HAP-1 (cell line): ENCODE data around the gene PDE4B.

Experiments used
- DNase-seq, 2 experiments: peaks; one replicate each; pipeline ENCODE4 v3.0.0-alpha.2; 2016 to 2020; ENCODE audit warnings: low spot score in 2 of 2
- H3K27me3 ChIP-seq: fragments of 250-450 bp; sonication (Bioruptor Pico); 2 replicates; pipeline ENCODE4 v1.5.1; 2020; ENCODE audit warnings: low read depth, mild to moderate bottlenecking, moderate library complexity
- H3K36me3 ChIP-seq: fragments of 250-450 bp; sonication (Bioruptor Pico); replicated peaks from 2 replicates; pipeline ENCODE4 v1.5.1; 2020; ENCODE audit warnings: mild to moderate bottlenecking
- H3K4me1 ChIP-seq: fragments of 250-450 bp; sonication (Bioruptor Pico); 2 replicates; pipeline ENCODE4 v1.5.1; 2020; ENCODE audit warnings: mild to moderate bottlenecking
- H3K4me3 ChIP-seq: fragments of 250-450 bp; sonication (Bioruptor Pico); 2 replicates; pipeline ENCODE4 v1.5.1; 2020; ENCODE audit warnings: mild to moderate bottlenecking, moderate library complexity
- H3K9me3 ChIP-seq: fragments of 250-450 bp; sonication (Bioruptor Pico); 2 replicates; pipeline ENCODE4 v1.5.1; 2020; ENCODE audit warnings: mild to moderate bottlenecking, moderate library complexity
- in situ Hi-C: fragments of 300-500 bp; cut with MboI; formaldehyde crosslinking; loops from 3 replicates; pipeline ENCODE4 v1.14.3; 2020; ENCODE audit warnings: low sequenced_read_pairs, inconsistent platforms, mixed read lengths

Gene PDE4B

DNA sequence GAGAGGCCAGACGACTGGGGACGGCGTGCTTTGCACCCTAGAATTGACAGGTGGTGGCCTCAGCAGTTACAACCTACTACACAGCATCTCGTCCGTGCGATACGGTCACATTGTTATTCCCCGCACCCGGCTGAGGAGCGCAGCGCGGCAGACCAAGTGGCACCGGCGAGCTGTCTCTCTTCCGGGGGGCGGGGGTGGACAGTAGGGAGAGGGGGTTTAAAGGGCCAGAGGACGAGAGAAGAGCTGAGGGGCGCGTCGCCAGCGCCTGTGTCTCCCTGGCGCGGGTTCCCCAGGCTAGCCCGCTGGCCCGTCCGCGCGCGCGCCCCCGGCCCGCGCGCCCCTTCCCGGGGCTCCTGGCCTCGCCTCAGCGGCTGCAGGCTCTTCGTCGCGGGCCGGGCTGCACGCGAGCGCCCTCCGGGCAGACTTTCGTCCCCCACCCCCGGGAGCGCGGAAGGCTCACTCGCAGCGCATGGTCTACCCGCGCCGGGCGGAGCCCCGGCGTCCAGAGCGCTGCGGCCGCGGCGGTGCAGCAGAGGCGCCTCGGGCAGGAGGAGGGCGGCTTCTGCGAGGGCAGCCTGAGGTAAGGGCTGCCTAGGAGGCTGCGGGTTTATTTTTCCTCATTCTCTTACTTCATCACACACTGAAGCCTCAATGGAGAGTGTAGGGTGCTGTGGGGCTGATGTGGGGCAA is at the start of gene PDE4B:
PDE4B (plus strand) TSS at position 227 of the 690 bp plus-strand sequence.
- Histone ChIP-seq H3K4me3 (no peak within 1 kb of the TSS), H3K9me3 (no peaks in the 10 kb centered on the region), H3K36me3 (no peaks in the 10 kb centered on the region), H3K27me3 (peaks cover 16% of the 10 kb centered on the region), H3K4me1 (no peaks in the 10 kb centered on the region)
- no peak for DNase-seq
- in situ Hi-C loops: no loop called here

DNA sequence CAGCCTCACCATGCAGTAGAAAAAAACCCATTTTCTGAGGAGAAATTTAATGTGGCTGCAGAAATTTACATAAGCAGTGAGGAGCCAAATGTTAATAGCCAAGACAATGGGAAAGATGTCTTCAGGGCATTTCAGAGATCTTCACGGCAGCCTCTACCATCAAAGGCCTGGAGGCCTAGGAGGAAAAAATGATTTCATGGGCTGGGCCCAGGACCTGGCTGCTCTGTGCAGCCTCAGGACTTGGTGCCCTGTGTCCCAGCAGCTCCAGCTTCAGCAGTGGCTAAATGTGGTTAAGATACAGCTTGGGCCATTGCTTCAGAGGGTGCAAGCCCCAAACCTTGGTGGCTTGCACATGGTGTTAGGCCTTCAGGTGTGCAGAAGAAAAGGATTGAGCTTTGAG is 48.0 kb upstream of the PDE4B start:
- in situ Hi-C loops: no loop called here
- H3K9me3 ChIP-seq: no peaks in the 10 kb centered on the region
- no peak overlapping the region for H3K4me3 ChIP-seq
- no peaks in the 10 kb centered on the region for H3K4me1 ChIP-seq
- DNase-seq: no peak
- H3K27me3 ChIP-seq: no peaks in the 10 kb centered on the region
- no peaks in the 10 kb centered on the region for H3K36me3 ChIP-seq

DNA sequence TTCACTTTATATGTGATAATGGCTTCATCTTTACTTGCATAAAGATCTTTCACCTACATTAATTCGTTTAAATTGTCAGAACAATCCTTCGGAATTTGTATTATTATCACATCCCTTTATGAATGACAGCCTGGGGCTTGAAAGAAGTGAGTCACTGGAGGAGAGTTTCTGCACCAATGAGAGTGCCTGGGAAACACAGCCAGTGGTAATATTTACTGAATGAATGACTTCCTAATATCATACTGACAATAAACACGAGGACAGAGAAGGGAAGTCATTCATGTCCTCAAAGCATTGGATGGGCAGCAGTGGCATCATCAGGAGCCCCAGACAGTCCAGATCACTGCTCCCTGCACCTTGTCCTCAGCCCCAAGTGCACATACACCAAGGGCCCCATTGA is 40.7 kb upstream of the PDE4B start:
- H3K4me3 ChIP-seq: no peak overlapping the region
- in situ Hi-C loops: no loop called here
- DNase-seq: no peak

DNA sequence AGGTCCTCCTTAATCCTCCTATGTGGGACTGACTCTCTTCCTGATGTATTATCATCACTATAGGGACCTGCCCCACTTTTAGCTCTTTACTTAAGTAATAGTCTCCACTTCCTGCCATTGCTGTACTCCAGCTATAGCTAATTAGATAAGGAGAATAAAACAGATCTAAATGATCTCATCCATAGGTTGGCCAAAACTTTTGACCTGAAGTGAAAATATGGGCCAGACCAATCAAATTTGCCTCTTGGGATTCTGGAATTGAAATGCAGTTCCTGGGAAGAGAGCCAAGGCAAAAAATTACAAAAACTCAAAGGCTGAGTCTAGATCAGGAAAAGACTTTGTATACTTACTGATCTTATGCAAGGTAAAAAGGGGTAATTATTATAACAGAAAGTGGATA is 36.1 kb upstream of the PDE4B start:
- Histone ChIP-seq H3K4me3 (no peak overlapping the region), H3K36me3 (no peaks in the 10 kb centered on the region), H3K9me3 (no peaks in the 10 kb centered on the region), H3K4me1 (no peaks in the 10 kb centered on the region), H3K27me3 (no peaks in the 10 kb centered on the region)
- no peak for DNase-seq
- in situ Hi-C loops: no loop called here

More for the DNA sequence above, 40.7 kb upstream of the PDE4B start:
- Histone ChIP-seq H3K9me3 (no peaks in the 10 kb centered on the region), H3K27me3 (no peaks in the 10 kb centered on the region), H3K4me1 (no peaks in the 10 kb centered on the region), H3K36me3 (no peaks in the 10 kb centered on the region)

DNA sequence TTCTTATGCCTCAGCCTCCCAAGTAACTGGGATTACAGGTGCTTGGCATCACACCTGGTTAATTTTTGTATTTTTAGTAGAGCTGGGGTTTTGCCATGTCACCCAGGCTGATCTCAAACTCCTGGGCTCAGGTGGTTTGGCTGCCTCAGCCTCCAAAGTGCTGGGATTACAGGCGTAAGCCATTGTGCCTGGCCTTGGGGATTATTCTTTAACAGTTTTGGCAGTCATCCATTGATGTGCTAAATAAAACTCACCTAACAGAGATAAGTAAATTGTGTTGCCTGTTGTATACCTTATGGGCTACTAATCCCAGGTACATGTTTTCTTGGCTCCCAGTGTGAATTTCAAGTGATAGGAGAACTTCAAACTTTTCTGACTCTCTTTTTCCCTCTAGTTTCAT is 35.2 kb upstream of the PDE4B start:
- no peak overlapping the region for H3K4me3 ChIP-seq
- H3K36me3 ChIP-seq: no peaks in the 10 kb centered on the region
- H3K9me3 ChIP-seq: no peaks in the 10 kb centered on the region
- no peaks in the 10 kb centered on the region for H3K4me1 ChIP-seq
- no peaks in the 10 kb centered on the region for H3K27me3 ChIP-seq
- DNase-seq: no peak
- in situ Hi-C loops: no loop called here

DNA sequence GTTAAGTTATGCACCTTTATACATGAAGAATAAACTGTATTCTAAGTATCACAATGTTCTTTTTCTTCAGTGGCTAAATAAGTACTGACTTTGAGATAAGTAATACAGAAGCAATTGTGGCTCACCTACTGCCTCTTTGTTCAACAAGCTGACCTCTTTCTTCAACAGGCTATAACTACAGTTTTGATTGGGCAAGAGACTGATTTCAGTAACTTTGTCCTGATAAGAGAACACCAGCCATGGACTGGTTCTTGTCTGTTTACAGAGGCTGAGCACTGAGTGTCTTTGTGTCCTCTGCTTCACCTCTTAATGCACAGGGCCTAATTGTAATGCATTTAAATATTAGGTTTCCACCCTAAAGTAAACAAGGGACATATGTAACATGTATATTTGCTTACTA is 34.6 kb upstream of the PDE4B start:
- Histone ChIP-seq H3K4me3 (no peak overlapping the region), H3K27me3 (no peaks in the 10 kb centered on the region), H3K9me3 (no peaks in the 10 kb centered on the region), H3K36me3 (no peaks in the 10 kb centered on the region), H3K4me1 (no peaks in the 10 kb centered on the region)
- in situ Hi-C loops: no loop called here
- DNase-seq: no peak

DNA sequence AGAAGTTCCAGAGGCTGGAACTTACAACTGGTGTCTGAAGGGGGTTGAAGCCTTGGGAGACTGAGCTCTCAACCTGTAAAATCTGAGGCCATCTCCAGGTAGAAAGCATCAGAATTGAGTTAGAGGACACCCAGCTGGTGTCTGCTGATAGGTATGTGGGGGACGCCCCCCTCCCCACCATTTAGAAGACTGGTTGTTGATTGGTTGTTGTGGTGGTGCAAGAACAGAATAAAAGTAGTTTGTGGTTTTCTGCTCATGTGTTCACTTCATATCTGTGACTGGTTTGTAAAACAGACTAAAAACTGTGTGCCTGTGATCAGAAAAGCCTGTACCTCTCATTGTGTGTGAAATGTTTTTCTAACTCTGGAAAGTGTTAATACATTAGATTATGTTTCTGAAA is 33.2 kb upstream of the PDE4B start:
- H3K36me3 ChIP-seq: no peaks in the 10 kb centered on the region
- no peak overlapping the region for H3K4me3 ChIP-seq
- H3K4me1 ChIP-seq: no peaks in the 10 kb centered on the region
- H3K27me3 ChIP-seq: no peaks in the 10 kb centered on the region
- no peaks in the 10 kb centered on the region for H3K9me3 ChIP-seq
- in situ Hi-C loops: no loop called here
- DNase-seq: no peak

DNA sequence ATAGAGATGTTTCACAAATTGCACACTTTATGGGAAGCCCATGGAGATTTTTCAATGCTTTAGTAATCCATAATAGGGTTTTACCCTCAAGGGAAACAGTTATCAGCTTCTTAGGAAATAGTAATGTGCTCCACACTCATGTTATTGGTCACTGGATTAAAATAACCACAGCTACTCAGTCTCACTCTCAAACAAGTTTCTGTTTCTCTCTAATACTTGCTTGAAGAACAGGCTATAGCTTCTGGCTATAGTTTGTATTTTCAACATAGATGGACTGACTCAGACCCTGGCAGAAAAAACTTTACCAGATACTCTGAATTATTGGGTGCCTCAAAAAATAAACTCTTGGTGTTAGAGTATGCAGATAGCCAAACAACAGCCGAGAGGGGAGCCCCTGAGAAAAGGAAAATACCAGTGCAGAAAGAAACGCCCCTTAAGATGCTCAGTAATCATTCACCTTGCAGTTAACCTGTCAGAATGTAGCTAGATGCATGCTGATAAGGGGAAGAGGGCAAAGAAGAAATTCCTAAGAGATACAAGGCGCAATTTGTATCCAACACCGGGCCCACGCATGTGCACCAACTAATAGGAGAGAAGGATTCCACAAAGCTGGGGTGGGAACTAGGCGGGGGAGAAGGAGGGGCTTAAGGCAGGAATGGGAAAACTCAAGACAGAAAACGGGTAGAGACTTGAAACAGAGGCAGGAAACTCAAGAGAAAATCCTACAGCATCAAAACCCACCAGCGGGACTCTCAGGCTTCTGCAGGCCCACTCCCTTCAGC is 30.4 kb upstream of the PDE4B start:
- Histone ChIP-seq H3K36me3 (no peaks in the 10 kb centered on the region), H3K4me1 (no peaks in the 10 kb centered on the region), H3K27me3 (no peaks in the 10 kb centered on the region), H3K4me3 (no peak overlapping the region), H3K9me3 (no peaks in the 10 kb centered on the region)
- no peak for DNase-seq
- in situ Hi-C loops: no loop called here

DNA sequence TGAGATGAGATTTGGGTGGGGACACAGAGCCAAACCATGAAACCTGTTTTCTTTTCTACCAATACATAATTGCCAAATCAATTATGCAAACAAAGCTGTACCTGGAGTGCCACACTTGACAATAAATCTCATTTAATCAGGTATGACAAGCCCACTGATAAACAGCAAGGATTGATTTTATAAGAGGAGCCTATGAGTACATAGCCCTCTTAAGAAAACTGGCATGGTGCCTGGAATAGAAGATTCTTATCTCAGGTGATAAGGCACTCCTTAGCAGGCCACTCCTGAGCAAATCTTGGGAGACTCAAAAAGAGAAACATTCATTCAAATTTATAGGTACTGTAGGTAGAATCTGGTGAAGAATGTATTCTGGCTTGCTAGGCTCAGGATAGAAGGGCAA is 28.6 kb upstream of the PDE4B start:
- in situ Hi-C loops: no loop called here
- Histone ChIP-seq H3K9me3 (no peaks in the 10 kb centered on the region), H3K4me3 (no peak overlapping the region), H3K36me3 (no peaks in the 10 kb centered on the region), H3K27me3 (no peaks in the 10 kb centered on the region), H3K4me1 (no peaks in the 10 kb centered on the region)
- DNase-seq: no peak

DNA sequence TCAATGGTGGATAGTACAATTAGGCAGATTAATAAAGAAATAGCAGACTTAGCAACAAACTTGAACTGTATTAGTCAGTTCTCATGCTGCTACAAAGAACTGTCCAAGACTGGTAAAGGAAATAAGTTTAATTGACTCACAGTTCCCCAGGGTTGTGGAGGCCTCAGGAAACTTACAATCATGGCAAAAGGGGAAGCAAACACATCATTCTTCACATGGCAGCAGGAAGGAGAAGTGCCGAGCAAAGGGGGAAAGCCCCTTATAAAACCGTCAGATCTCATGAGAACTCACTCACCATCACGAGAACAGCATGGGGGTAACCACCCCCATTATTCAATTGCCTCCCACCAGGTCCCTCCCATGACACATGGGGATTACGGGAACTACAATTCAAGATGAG is 27.1 kb upstream of the PDE4B start:
- in situ Hi-C loops: no loop called here
- Histone ChIP-seq H3K4me1 (no peaks in the 10 kb centered on the region), H3K36me3 (no peaks in the 10 kb centered on the region), H3K9me3 (no peaks in the 10 kb centered on the region), H3K4me3 (no peak overlapping the region), H3K27me3 (no peaks in the 10 kb centered on the region)
- DNase-seq: no peak

DNA sequence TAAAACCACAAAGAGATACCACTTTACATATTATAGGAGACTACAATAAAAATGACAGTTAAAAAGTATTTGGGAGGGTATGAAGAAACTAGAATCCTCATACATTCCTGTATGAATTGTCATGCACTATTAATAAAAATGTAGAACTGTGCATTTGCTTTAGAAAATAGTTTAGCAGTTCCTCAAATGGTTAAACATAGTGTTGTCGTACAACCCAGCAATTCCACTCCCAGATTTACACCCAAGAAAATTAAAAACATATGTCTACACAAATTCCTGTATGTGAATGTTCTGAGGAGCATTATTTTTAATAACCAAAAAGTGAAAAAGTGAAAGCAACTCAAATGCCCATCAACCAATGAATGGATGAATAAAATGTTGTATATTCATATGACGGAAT is 23.1 kb upstream of the PDE4B start:
- in situ Hi-C loops: no loop called here
- no peaks in the 10 kb centered on the region for H3K36me3 ChIP-seq
- H3K4me1 ChIP-seq: no peaks in the 10 kb centered on the region
- H3K4me3 ChIP-seq: no peak overlapping the region
- no peak for DNase-seq
- no peaks in the 10 kb centered on the region for H3K27me3 ChIP-seq
- H3K9me3 ChIP-seq: no peaks in the 10 kb centered on the region

DNA sequence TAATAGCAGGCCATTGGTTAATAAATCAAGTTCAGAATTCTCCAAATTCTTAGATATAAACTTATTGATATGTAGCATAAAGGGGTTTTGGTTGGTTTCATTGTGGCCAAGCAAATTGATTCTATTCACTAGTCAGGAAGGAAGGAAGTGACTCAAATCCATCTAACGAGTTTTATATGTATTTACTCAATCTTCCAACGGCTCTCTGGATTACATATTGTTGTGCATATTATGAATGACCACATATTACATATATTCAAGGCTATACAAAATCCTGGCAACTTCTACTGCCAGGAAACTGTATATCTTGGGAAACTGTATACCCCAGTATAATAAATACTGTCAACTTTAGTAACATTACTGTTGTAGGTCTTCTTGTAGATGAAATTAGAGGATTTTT is 20.1 kb upstream of the PDE4B start:
- DNase-seq: no peak
- H3K27me3 ChIP-seq: no peaks in the 10 kb centered on the region
- in situ Hi-C loops: no loop called here

DNA sequence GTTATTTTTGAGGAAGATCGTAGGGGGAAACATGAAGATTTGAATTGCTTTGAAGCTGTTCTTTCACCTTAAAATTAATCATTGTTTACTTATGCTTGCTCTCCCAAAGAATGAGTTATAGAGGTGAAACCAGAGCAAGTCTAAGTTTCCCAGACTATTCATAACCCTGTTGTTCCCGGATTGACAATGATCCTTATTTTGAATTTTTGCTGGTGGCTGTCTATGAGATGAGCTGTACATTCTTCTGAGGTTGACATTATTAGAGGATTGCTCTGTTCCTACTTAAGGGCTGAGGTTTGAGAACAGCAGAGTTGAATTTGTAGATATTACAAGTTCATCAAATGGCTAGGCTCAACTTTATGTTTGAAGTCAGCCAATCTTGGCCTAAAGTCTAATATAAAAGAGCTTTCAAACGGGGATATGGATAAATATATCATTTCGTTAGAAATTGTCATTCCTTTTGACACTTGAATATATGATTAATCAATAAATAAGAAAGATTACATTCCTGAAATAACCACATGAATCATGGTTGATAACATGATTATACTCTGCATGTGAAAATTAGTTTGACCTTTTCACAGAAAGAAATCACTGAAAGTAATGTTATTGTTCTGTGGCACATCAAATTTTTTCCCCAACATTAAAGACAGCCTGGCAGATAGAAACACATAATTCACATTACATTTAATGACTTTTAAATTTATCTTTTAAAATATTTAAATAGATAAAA is 19.1 kb upstream of the PDE4B start:
- H3K4me1 ChIP-seq: no peaks in the 10 kb centered on the region
- H3K27me3 ChIP-seq: no peaks in the 10 kb centered on the region
- H3K4me3 ChIP-seq: no peak overlapping the region
- in situ Hi-C loops: no loop called here
- H3K36me3 ChIP-seq: no peaks in the 10 kb centered on the region
- DNase-seq: no peak
- no peaks in the 10 kb centered on the region for H3K9me3 ChIP-seq

More for the DNA sequence above, 20.1 kb upstream of the PDE4B start:
- Histone ChIP-seq H3K9me3 (no peaks in the 10 kb centered on the region), H3K36me3 (no peaks in the 10 kb centered on the region), H3K4me3 (no peak overlapping the region), H3K4me1 (no peaks in the 10 kb centered on the region)

DNA sequence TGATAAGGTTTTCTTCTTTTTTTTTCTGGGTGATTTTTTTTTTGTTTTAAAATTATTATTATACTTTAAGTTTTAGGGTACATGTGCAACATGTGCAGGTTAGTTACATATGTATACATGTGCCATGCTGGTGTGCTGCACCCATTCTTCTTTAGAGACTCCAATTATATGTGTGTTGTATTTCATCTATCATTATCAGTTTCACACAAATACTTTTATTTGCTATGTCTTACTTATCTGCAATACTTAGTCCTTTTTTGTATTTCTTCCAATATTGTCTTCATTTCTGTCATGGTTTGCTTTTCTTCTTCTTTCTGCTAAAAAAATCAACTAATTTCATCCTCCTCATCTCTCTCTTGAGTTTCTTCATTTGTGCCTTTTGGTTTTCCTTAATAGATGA is 3.9 kb upstream of the PDE4B start:
- peaks cover 7% of the 10 kb centered on the region for H3K27me3 ChIP-seq
- no peaks in the 10 kb centered on the region for H3K9me3 ChIP-seq
- no peaks in the 10 kb centered on the region for H3K36me3 ChIP-seq
- H3K4me1 ChIP-seq: no peaks in the 10 kb centered on the region
- no peak for DNase-seq
- in situ Hi-C loops: no loop called here
- H3K4me3 ChIP-seq: no peak overlapping the region
